HepG2 (cell line): ENCODE measurements around the gene CYTH2. TPM values are rescaled to one million over a fixed set of nuclear protein-coding genes. Genes with fewer than 3 reads are reported as not detected.
A peak's percentile ranks its signal among the peaks of the same experiment; 100 is the strongest.

ENCODE experiments used
- EHMT2 ChIP-seq: fragments of 200-600 bp; sonication (generic); IDR thresholded peaks from 2 replicates; pipeline ENCODE4 v1.7.0; 2017; ENCODE audit warnings: antibody characterized with exemption, low read depth, low read length, borderline replicate concordance
- FOXM1 ChIP-seq: sonication (generic); formaldehyde crosslinking; IDR thresholded peaks from 2 replicates; pipeline ENCODE4 v1.5.0; 2020; ENCODE audit warnings: missing genetic modification reagents
- HOXA9 ChIP-seq: sonication (generic); formaldehyde crosslinking; IDR thresholded peaks from 2 replicates; pipeline ENCODE4 v1.8.1; 2022; ENCODE audit warnings: missing genetic modification reagents, mild to moderate bottlenecking, moderate library complexity, borderline replicate concordance
- KDM5A ChIP-seq: fragments of 200-600 bp; sonication (generic); IDR thresholded peaks from 2 replicates; pipeline ENCODE4 v1.7.0; 2018; ENCODE audit warnings: antibody characterized with exemption, mild to moderate bottlenecking, low read length, borderline replicate concordance
- NFKBIZ ChIP-seq: IDR thresholded peaks from 2 replicates; pipeline ENCODE4 v1.6.1; 2018; ENCODE audit warnings: missing genetic modification reagents, missing compliant biosample characterization
- RFXAP ChIP-seq: sonication (generic); formaldehyde crosslinking; IDR thresholded peaks from 2 replicates; pipeline ENCODE4 v1.4.0; 2020; ENCODE audit warnings: missing genetic modification reagents, borderline replicate concordance
- THRA ChIP-seq: sonication (generic); formaldehyde crosslinking; IDR thresholded peaks from 2 replicates; pipeline ENCODE4 v1.4.0; 2020; ENCODE audit warnings: missing genetic modification reagents, borderline replicate concordance
- ZNF337 ChIP-seq: sonication (generic); formaldehyde crosslinking; IDR thresholded peaks from 2 replicates; pipeline ENCODE4 v1.5.1; 2020; ENCODE audit warnings: missing genetic modification reagents, low read depth, mild to moderate bottlenecking, borderline replicate concordance
- ZNF350 ChIP-seq: sonication (generic); formaldehyde crosslinking; IDR thresholded peaks from 2 replicates; pipeline ENCODE4 v1.4.0; 2020; ENCODE audit warnings: mild to moderate bottlenecking, low read depth, missing genetic modification reagents, borderline replicate concordance
- ZNF782 ChIP-seq: sonication (generic); formaldehyde crosslinking; IDR thresholded peaks from 2 replicates; pipeline ENCODE4 v1.4.0; 2020; ENCODE audit warnings: missing genetic modification reagents, mild to moderate bottlenecking, borderline replicate concordance
- ZNF883 ChIP-seq: sonication (generic); formaldehyde crosslinking; IDR thresholded peaks from 2 replicates; pipeline ENCODE4 v1.5.1; 2020; ENCODE audit warnings: mild to moderate bottlenecking, missing genetic modification reagents; ENCODE audit errors: not compliant biosample characterization
- ZUFSP ChIP-seq: sonication (generic); formaldehyde crosslinking; IDR thresholded peaks from 2 replicates; pipeline ENCODE4 v1.9.0; 2021; ENCODE audit warnings: missing genetic modification reagents, mild to moderate bottlenecking, borderline replicate concordance
- polyA plus RNA-seq, 8 experiments: library from polyadenylated mRNA; depleted of rRNA in 3 of 8; stranded (reverse) in 7 of 8; unstranded in 1 of 8; fragments of >200 nt; fragmentation: Illumina TruSeq in 4 of 8; extraction: Trizol in 4 of 8; gene quantifications; 2 replicates each; pipeline versions ENCODE4 v1.2.1 to v1.2.3, GENCODE V29; 2011 to 2016; ENCODE audit warnings: low read depth in 4 of 8, missing spikeins in 1 of 8, mixed read lengths in 1 of 8; ENCODE audit not compliant: insufficient read depth in 1 of 8
- total RNA-seq, 5 experiments: library from RNA; depleted of rRNA; stranded (reverse); fragments of >200 nt; fragmentation: Illumina TruSeq; extraction: Trizol; gene quantifications; 2 replicates each; pipeline ENCODE4 v1.2.3, GENCODE V29; 2016; ENCODE audit warnings: low read depth in 1 of 5
- TF ChIP-seq, protein P1 (sequence below), 2 experiments: IDR thresholded peaks; 2 replicates each; pipeline ENCODE4 v1.6.1; 2011 to 2012; ENCODE audit warnings: low read length in 2 of 2, borderline replicate concordance in 1 of 2, low read depth in 1 of 2, mild to moderate bottlenecking in 1 of 2, moderate library complexity in 1 of 2
- TF ChIP-seq, protein P2 (sequence below): sonication (generic); formaldehyde crosslinking; IDR thresholded peaks from 2 replicates; pipeline ENCODE4 v1.9.0; 2021; ENCODE audit warnings: missing genetic modification reagents, borderline replicate concordance
- TF ChIP-seq, protein P3 (sequence below): IDR thresholded peaks from 2 replicates; pipeline ENCODE4 v1.6.1; 2012; ENCODE audit warnings: low read depth, low read length, improper control_type of control experiment

CYTH2 gene
- total and polyA plus RNA-seq, 2 of the 13 experiments (the other 11 are each of a cell fraction or from before 2014, with no cell fraction given): 16.5 to 39.3 TPM

DNA sequence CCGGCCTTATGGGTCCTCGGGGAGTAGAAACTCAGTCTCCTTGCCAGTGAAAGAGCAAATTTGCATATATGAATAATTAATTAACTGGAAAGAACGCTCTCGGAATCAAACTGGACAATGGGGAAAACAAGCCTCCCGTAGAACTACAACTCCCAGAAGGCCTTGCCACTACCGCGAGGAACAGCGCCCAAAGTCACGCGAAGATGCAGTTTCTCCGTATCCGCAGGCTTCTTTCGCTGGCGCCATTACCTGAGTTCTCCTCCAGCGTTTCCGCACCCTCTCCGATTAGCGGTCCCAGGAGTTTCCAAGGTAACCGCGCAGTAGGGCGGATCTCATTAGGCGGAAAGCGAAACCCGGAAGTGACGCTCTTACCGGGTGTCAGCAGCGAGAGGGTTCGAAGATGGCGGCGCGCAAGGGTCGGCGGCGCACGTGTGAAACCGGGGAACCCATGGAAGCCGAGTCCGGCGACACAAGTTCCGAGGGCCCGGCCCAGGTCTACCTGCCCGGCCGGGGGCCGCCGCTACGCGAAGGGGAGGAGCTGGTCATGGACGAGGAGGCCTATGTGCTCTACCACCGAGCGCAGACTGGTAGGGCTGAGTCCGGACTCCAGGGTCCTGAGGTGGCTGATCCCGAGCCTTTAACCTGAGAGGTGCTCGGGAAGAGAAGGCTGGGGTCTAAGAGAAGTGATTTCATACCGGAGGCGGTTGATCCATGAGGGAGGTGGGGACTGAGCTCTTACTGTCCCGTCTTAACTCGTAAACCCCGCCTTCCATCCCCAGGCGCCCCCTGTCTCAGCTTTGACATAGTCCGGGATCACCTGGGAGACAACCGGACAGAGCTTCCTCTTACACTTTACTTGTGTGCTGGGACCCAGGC lies 23.3 kb upstream of the CYTH2 start, which contains the start of gene GRWD1 (continued):
- TF ChIP-seq ZUFSP (CRISPR knock-in tag): no peak
- TF ChIP-seq ZNF350: peak; percentile 78
- peak; percentile 92 for TF ChIP-seq KDM5A
- peak; percentile 67 for TF ChIP-seq ZNF883 (CRISPR knock-in tag)
- no peak; the same call in 1 of the 2 replicates for TF ChIP-seq RFXAP
- no peak for TF ChIP-seq HOXA9
- TF ChIP-seq, protein P1, sequence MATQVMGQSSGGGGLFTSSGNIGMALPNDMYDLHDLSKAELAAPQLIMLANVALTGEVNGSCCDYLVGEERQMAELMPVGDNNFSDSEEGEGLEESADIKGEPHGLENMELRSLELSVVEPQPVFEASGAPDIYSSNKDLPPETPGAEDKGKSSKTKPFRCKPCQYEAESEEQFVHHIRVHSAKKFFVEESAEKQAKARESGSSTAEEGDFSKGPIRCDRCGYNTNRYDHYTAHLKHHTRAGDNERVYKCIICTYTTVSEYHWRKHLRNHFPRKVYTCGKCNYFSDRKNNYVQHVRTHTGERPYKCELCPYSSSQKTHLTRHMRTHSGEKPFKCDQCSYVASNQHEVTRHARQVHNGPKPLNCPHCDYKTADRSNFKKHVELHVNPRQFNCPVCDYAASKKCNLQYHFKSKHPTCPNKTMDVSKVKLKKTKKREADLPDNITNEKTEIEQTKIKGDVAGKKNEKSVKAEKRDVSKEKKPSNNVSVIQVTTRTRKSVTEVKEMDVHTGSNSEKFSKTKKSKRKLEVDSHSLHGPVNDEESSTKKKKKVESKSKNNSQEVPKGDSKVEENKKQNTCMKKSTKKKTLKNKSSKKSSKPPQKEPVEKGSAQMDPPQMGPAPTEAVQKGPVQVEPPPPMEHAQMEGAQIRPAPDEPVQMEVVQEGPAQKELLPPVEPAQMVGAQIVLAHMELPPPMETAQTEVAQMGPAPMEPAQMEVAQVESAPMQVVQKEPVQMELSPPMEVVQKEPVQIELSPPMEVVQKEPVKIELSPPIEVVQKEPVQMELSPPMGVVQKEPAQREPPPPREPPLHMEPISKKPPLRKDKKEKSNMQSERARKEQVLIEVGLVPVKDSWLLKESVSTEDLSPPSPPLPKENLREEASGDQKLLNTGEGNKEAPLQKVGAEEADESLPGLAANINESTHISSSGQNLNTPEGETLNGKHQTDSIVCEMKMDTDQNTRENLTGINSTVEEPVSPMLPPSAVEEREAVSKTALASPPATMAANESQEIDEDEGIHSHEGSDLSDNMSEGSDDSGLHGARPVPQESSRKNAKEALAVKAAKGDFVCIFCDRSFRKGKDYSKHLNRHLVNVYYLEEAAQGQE (IDR thresholded peaks at IDR 0.05; ENCODE audit: borderline replicate concordance in 1 of 2, low read depth in 1 of 2, low read length in 2 of 2): no peak
- TF ChIP-seq, protein P2, sequence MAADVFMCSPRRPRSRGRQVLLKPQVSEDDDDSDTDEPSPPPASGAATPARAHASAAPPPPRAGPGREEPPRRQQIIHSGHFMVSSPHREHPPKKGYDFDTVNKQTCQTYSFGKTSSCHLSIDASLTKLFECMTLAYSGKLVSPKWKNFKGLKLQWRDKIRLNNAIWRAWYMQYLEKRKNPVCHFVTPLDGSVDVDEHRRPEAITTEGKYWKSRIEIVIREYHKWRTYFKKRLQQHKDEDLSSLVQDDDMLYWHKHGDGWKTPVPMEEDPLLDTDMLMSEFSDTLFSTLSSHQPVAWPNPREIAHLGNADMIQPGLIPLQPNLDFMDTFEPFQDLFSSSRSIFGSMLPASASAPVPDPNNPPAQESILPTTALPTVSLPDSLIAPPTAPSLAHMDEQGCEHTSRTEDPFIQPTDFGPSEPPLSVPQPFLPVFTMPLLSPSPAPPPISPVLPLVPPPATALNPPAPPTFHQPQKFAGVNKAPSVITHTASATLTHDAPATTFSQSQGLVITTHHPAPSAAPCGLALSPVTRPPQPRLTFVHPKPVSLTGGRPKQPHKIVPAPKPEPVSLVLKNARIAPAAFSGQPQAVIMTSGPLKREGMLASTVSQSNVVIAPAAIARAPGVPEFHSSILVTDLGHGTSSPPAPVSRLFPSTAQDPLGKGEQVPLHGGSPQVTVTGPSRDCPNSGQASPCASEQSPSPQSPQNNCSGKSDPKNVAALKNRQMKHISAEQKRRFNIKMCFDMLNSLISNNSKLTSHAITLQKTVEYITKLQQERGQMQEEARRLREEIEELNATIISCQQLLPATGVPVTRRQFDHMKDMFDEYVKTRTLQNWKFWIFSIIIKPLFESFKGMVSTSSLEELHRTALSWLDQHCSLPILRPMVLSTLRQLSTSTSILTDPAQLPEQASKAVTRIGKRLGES: no peak
- TF ChIP-seq NFKBIZ: no peak
- TF ChIP-seq ZNF337 (CRISPR knock-in tag): no peak
- TF ChIP-seq ZNF782 (CRISPR knock-in tag): 0 out of 2 replicates have a peak, but pooled peaks have one; percentile 52
- no peak for TF ChIP-seq FOXM1 (CRISPR knock-in tag)
- TF ChIP-seq, protein P3, sequence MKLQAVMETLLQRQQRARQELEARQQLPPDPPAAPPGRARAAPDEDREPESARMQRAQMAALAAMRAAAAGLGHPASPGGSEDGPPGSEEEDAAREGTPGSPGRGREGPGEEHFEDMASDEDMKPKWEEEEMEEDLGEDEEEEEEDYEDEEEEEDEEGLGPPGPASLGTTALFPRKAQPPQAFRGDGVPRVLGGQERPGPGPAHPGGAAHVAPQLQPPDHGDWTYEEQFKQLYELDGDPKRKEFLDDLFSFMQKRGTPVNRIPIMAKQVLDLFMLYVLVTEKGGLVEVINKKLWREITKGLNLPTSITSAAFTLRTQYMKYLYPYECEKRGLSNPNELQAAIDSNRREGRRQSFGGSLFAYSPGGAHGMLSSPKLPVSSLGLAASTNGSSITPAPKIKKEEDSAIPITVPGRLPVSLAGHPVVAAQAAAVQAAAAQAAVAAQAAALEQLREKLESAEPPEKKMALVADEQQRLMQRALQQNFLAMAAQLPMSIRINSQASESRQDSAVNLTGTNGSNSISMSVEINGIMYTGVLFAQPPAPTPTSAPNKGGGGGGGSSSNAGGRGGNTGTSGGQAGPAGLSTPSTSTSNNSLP: no peak; the same call in 1 of the 2 replicates
- no peak for TF ChIP-seq EHMT2
- TF ChIP-seq THRA: peak; percentile 18; the same call in 1 of the 2 replicates
